Activated CD8-positive, alpha-beta T cell treated with anti-CD3 and anti-CD28 coated beads for 36 hours (primary cell): Measurements from ENCODE around the gene LSM3. TPM values are rescaled to one million over a fixed set of nuclear protein-coding genes. Genes with fewer than 3 reads are reported as not detected.
A peak's percentile ranks its signal among the peaks of the same experiment; 100 is the strongest.

Experiments
- ATAC-seq: fragments of 200-7000 bp; cut with Tn5 transposase; one replicate; pipeline ENCODE4 v1.10.0; 2021; ENCODE audit warnings: mild to moderate bottlenecking, moderate library complexity
- CTCF ChIA-PET: fragments of 350-600 bp; sonication (Branson Sonifier 250); formaldehyde crosslinking; loops from one replicate; lab custom pipeline; 2021; ENCODE audit warnings: antibody characterized with exemption; lab: Charles Lee
- POLR2A ChIA-PET: fragments of 350-600 bp; sonication (Branson Sonifier 250); formaldehyde crosslinking; loops from one replicate; lab custom pipeline; 2021; ENCODE audit warnings: antibody characterized with exemption; lab: Charles Lee
- DNase-seq: peaks from one replicate; pipeline ENCODE4 v3.0.0-alpha.2; 2020
- H3K27ac Mint-ChIP-seq: one replicate; pipeline ENCODE4 v1.8.0; 2021; ENCODE audit warnings: mild to moderate bottlenecking, mixed read lengths
- H3K27me3 Mint-ChIP-seq: one replicate; pipeline ENCODE4 v1.8.0; 2021; ENCODE audit warnings: mixed read lengths
- H3K36me3 Mint-ChIP-seq: one replicate; pipeline ENCODE4 v1.8.0; 2021; ENCODE audit warnings: low read depth, mixed read lengths
- H3K4me1 Mint-ChIP-seq: one replicate; pipeline ENCODE4 v1.8.0; 2021; ENCODE audit warnings: low read depth, mixed read lengths
- H3K4me3 Mint-ChIP-seq: one replicate; pipeline ENCODE4 v1.8.0; 2021; ENCODE audit warnings: mild to moderate bottlenecking, moderate library complexity, mixed read lengths
- H3K9me3 Mint-ChIP-seq: one replicate; pipeline ENCODE4 v1.8.0; 2021; ENCODE audit warnings: mixed read lengths
- CTCF ChIP-seq: fragments of 200-600 bp; IDR thresholded peaks from one replicate; pipeline ENCODE4 v1.8.0; 2022; ENCODE audit warnings: antibody characterized with exemption, mild to moderate bottlenecking
- intact Hi-C: fragments of 100-400 bp; cut with micrococcal nuclease; formaldehyde crosslinking; loops from one replicate; pipeline ENCODE4 v1.10.0; 2022
- total RNA-seq, 2 experiments: library from RNA; stranded (reverse); gene quantifications; one replicate each; pipeline ENCODE4 v1.2.3, GENCODE V29; 2021

The LSM3 gene
- total RNA-seq, 2 experiments from 2014 or later: 20.0 to 20.5 TPM

- intact Hi-C loops: no loop called here
Measured at GRCh38 chr3:14202874-14203520, 24.4 kb downstream of the LSM3 start.

GRCh38 chr3:14203521-14204079 lies 25.0 kb downstream of the LSM3 start:
- no peak overlapping the region for H3K27ac Mint-ChIP-seq

More at GRCh38 chr3:14202874-14203520, 24.4 kb downstream of the LSM3 start:
- TF ChIP-seq CTCF: no peak
- no peak overlapping the region for H3K27ac Mint-ChIP-seq
- ATAC-seq (no peak), DNase-seq (no peak)
- H3K36me3 Mint-ChIP-seq: peaks cover 8% of the 10 kb centered on the region
- no peaks in the 10 kb centered on the region for H3K9me3 Mint-ChIP-seq
- no peaks in the 10 kb centered on the region for H3K4me1 Mint-ChIP-seq
- ChIA-PET POLR2A (interaction anchor here (0.9 kb wide), 1 partner anchor 79 kb away, joined by 3 read pairs; no protein-coding TSS in a partner anchor), CTCF (interaction anchor here (0.6 to 4.7 kb wide), 49 partner anchors 10 to 578 kb away, joined by 3 to 76 read pairs (median 4); partner anchors contain the start of genes LSM3 and XPC)
- H3K4me3 Mint-ChIP-seq: no peak overlapping the region
- H3K27me3 Mint-ChIP-seq: no peaks in the 10 kb centered on the region

GRCh38 chr3:14204515-14205284 lies 26.1 kb downstream of the LSM3 start:
- Mint-ChIP-seq H3K9me3 (no peaks in the 10 kb centered on the region), H3K4me1 (no peaks in the 10 kb centered on the region), H3K36me3 (no peaks in the 10 kb centered on the region), H3K4me3 (no peak overlapping the region), H3K27ac (no peak overlapping the region), H3K27me3 (no peaks in the 10 kb centered on the region)
- CTCF ChIA-PET: interaction anchor here (0.9 to 4.7 kb wide), 26 partner anchors 9 to 548 kb away, joined by 3 to 76 read pairs (median 7); partner anchors contain the start of genes LSM3 and XPC
- TF ChIP-seq CTCF: no peak
- ATAC-seq (no peak), DNase-seq (no peak)
- POLR2A ChIA-PET: no interaction called here
- intact Hi-C loops: no loop called here

More at GRCh38 chr3:14203521-14204079, 25.0 kb downstream of the LSM3 start:
- intact Hi-C loops: no loop called here
- H3K4me1 Mint-ChIP-seq: no peaks in the 10 kb centered on the region
- peak; percentile 48 for DNase-seq
- no peak overlapping the region for H3K4me3 Mint-ChIP-seq
- CTCF ChIA-PET: interaction anchor here (0.6 to 4.7 kb wide), 62 partner anchors 8 to 577 kb away, joined by 3 to 76 read pairs (median 4); partner anchors contain the start of genes LSM3 and XPC
- H3K36me3 Mint-ChIP-seq: peaks cover 5% of the 10 kb centered on the region
- peak; percentile 76 for ATAC-seq
- POLR2A ChIA-PET: interaction anchor here (0.9 kb wide), 2 partner anchors 9 to 80 kb away, joined by 3 read pairs; no protein-coding TSS in a partner anchor
- peak; percentile 85 for TF ChIP-seq CTCF
- H3K9me3 Mint-ChIP-seq: no peaks in the 10 kb centered on the region
- no peaks in the 10 kb centered on the region for H3K27me3 Mint-ChIP-seq

- Mint-ChIP-seq H3K4me3 (no peak overlapping the region), H3K27ac (no peak overlapping the region), H3K9me3 (no peaks in the 10 kb centered on the region), H3K36me3 (no peaks in the 10 kb centered on the region), H3K4me1 (no peaks in the 10 kb centered on the region), H3K27me3 (no peaks in the 10 kb centered on the region)
- intact Hi-C loops: no loop called here
- CTCF ChIA-PET: no interaction called here
- no peak for TF ChIP-seq CTCF
- DNase-seq: no peak
- ATAC-seq: no peak
- POLR2A ChIA-PET: no interaction called here
Measured at GRCh38 chr3:14206548-14207177, 28.0 kb downstream of the LSM3 start.
